Common myeloid progenitor, CD34-positive (primary cell): ENCODE measurements around the gene NOVA1.

ENCODE experiments used
- CTCF ChIA-PET: fragments of 350-600 bp; sonication (Branson Sonifier 250); formaldehyde crosslinking; loops from one replicate; lab custom pipeline; 2021; ENCODE audit warnings: antibody characterized with exemption; lab: Charles Lee
- POLR2A ChIA-PET: fragments of 350-600 bp; sonication (Branson Sonifier 250); formaldehyde crosslinking; loops from one replicate; lab custom pipeline; 2021; ENCODE audit warnings: antibody characterized with exemption; lab: Charles Lee
- DNase-seq, 3 donors: peaks; one replicate each; pipeline versions ENCODE4 v3.0.0 to v3.0.0-alpha.2; 2013
- H3K27ac ChIP-seq, 2 experiments: 1 replicate in 1 of 2; 2 replicates in 1 of 2; pipeline ENCODE4 v1.7.0; 2013; ENCODE audit warnings: inconsistent platforms in 2 of 2, low read length in 2 of 2, mild to moderate bottlenecking in 2 of 2, low read depth in 1 of 2, moderate library complexity in 1 of 2; ENCODE audit not compliant: severe bottlenecking in 2 of 2, insufficient read depth in 1 of 2, poor library complexity in 1 of 2
- H3K27me3 ChIP-seq, 5 experiments: replicated peaks in 2 of 5; 1 replicate in 3 of 5; 2 replicates in 2 of 5; pipeline versions ENCODE4 v1.6.1 to v1.7.0; 2013; ENCODE audit warnings: low read length in 4 of 5, mild to moderate bottlenecking in 2 of 5, moderate library complexity in 2 of 5, inconsistent platforms in 1 of 5; ENCODE audit not compliant: insufficient read depth in 5 of 5, control insufficient read depth in 4 of 5
- H3K36me3 ChIP-seq, 4 experiments: 1 replicate in 2 of 4; 2 replicates in 2 of 4; pipeline versions ENCODE4 v1.6.1 to v1.7.0; 2013; ENCODE audit warnings: low read length in 3 of 4, control low read depth in 1 of 4, mild to moderate bottlenecking in 1 of 4; ENCODE audit not compliant: control insufficient read depth in 4 of 4, insufficient read depth in 4 of 4
- H3K4me1 ChIP-seq, 4 experiments: 1 replicate in 3 of 4; 2 replicates in 1 of 4; pipeline versions ENCODE4 v1.6.1 to v1.7.1; 2013; ENCODE audit warnings: low read length in 3 of 4, mild to moderate bottlenecking in 3 of 4, control low read depth in 1 of 4, inconsistent platforms in 1 of 4, moderate library complexity in 1 of 4; ENCODE audit not compliant: control insufficient read depth in 4 of 4, insufficient read depth in 4 of 4; ENCODE audit errors: control extremely low read depth in 1 of 4
- H3K4me3 ChIP-seq, 7 experiments: 1 replicate in 4 of 7; 2 replicates in 3 of 7; pipeline versions ENCODE4 v1.5.1 to v1.7.0; 2013; ENCODE audit warnings: mild to moderate bottlenecking in 7 of 7, low read length in 6 of 7, moderate library complexity in 6 of 7, inconsistent platforms in 2 of 7, low read depth in 2 of 7, control low read depth in 1 of 7; ENCODE audit not compliant: insufficient read depth in 4 of 7, control insufficient read depth in 1 of 7; ENCODE audit errors: extremely low read depth in 1 of 7
- H3K9me3 ChIP-seq, 5 experiments: 1 replicate in 4 of 5; 2 replicates in 1 of 5; pipeline versions ENCODE4 v1.6.1 to v1.7.1; 2013; ENCODE audit warnings: low read length in 4 of 5, mild to moderate bottlenecking in 2 of 5, inconsistent platforms in 1 of 5, low read depth in 1 of 5, moderate library complexity in 1 of 5; ENCODE audit not compliant: control insufficient read depth in 4 of 5, insufficient read depth in 2 of 5; ENCODE audit errors: control extremely low read depth in 1 of 5
- WGBS: methylation state at CpG from one replicate; pipeline ENCODE4 v1.1.5; 2013; ENCODE audit not compliant: insufficient coverage; 5-methylcytosine and 5-hydroxymethylcytosine counted together

NOVA1 gene

GRCh38 chr14:26403760-26404159, 194.1 kb downstream of the NOVA1 start:
- CTCF ChIA-PET, result no interaction called here
- no peak for DNase-seq
- Histone ChIP-seq H3K4me3 (no peak overlapping the region), H3K27me3 (peaks cover 0 to 8% (median 3%) of the 10 kb centered on the region in 5 experiments), H3K36me3 (no peaks in the 10 kb centered on the region), H3K27ac (no peak overlapping the region), H3K4me1 (no peaks in the 10 kb centered on the region), H3K9me3 (no peaks in the 10 kb centered on the region)
- POLR2A ChIA-PET, result no interaction called here
- WGBS, result no CpG with 5 or more reads among the region's 3 CpGs

GRCh38 chr14:26402126-26402525, 195.7 kb downstream of the NOVA1 start:
- H3K27me3 ChIP-seq, result peaks cover 0 to 8% (median 3%) of the 10 kb centered on the region in 5 experiments
- no peak for DNase-seq
- WGBS, result no CpG with 5 or more reads among the region's 2 CpGs
- H3K27ac ChIP-seq, result no peak overlapping the region
- no peaks in the 10 kb centered on the region for H3K36me3 ChIP-seq
- no peaks in the 10 kb centered on the region for H3K4me1 ChIP-seq
- CTCF ChIA-PET, result no interaction called here
- H3K4me3 ChIP-seq, result no peak overlapping the region
- POLR2A ChIA-PET, result no interaction called here
- H3K9me3 ChIP-seq, result no peaks in the 10 kb centered on the region

- 23% methylated on average over 11 of the region's 11 CpGs for WGBS
- Histone ChIP-seq H3K4me3 (no peak overlapping the region), H3K4me1 (no peaks in the 10 kb centered on the region), H3K36me3 (no peaks in the 10 kb centered on the region), H3K9me3 (no peaks in the 10 kb centered on the region), H3K27ac (no peak overlapping the region), H3K27me3 (peaks cover 0 to 8% (median 3%) of the 10 kb centered on the region in 5 experiments)
- CTCF ChIA-PET, result no interaction called here
- POLR2A ChIA-PET, result interaction anchor here (0.5 kb wide), 1 partner anchor 522 kb away, joined by 3 read pairs; no protein-coding TSS in a partner anchor
- DNase-seq, result no peak
These were observed 196.5 kb downstream of the NOVA1 start for GRCh38 chr14:26401179-26401968.

GRCh38 chr14:26400373-26400772, 197.5 kb downstream of the NOVA1 start:
- DNase-seq, result no peak
- ChIA-PET POLR2A (no interaction called here), CTCF (no interaction called here)
- H3K4me3 ChIP-seq, result no peak overlapping the region
- 91% methylated on average over 1 of the region's 1 CpG for WGBS
- H3K27me3 ChIP-seq, result peaks cover 0 to 8% (median 3%) of the 10 kb centered on the region in 5 experiments
- H3K36me3 ChIP-seq, result no peaks in the 10 kb centered on the region
- no peaks in the 10 kb centered on the region for H3K4me1 ChIP-seq
- H3K27ac ChIP-seq, result no peak overlapping the region
- no peaks in the 10 kb centered on the region for H3K9me3 ChIP-seq

- no peaks in the 10 kb centered on the region for H3K36me3 ChIP-seq
- DNase-seq, result no peak
- POLR2A ChIA-PET, result no interaction called here
- no peak overlapping the region for H3K4me3 ChIP-seq
- peaks cover 0 to 12% (median 6%) of the 10 kb centered on the region in 5 experiments for H3K27me3 ChIP-seq
- H3K9me3 ChIP-seq, result no peaks in the 10 kb centered on the region
- H3K4me1 ChIP-seq, result no peaks in the 10 kb centered on the region
- CTCF ChIA-PET, result no interaction called here
- no peak overlapping the region for H3K27ac ChIP-seq
These were observed 199.2 kb downstream of the NOVA1 start for GRCh38 chr14:26398616-26399015.
